CD4-positive, alpha-beta T cell (primary cell): ENCODE results near the gene GPX3. TPM values are rescaled to one million over a fixed set of nuclear protein-coding genes. Genes with fewer than 3 reads are reported as not detected.

ENCODE experiments used
- ATAC-seq: fragments of 200-7000 bp; cut with Tn5 transposase; one replicate; pipeline ENCODE4 v1.10.0; 2022; ENCODE audit warnings: mild to moderate bottlenecking; ENCODE audit not compliant: poor library complexity
- CTCF ChIA-PET: fragments of 350-600 bp; sonication (Branson Sonifier 250); formaldehyde crosslinking; loops from one replicate; lab custom pipeline; 2021; ENCODE audit warnings: antibody characterized with exemption, inconsistent platforms; lab: Charles Lee
- POLR2A ChIA-PET: fragments of 350-600 bp; sonication (Branson Sonifier 250); formaldehyde crosslinking; loops from one replicate; lab custom pipeline; 2021; ENCODE audit warnings: antibody characterized with exemption, inconsistent platforms; lab: Charles Lee
- DNase-seq, 14 experiments: peaks; one replicate each; pipeline ENCODE4 v3.0.0-alpha.2; 2013 to 2020; ENCODE audit warnings: mixed read lengths in 2 of 14
- H3K27ac ChIP-seq, 2 donors: one replicate each; pipeline versions ENCODE4 v1.5.1 to v1.7.0; 2013; ENCODE audit warnings: low read length in 2 of 2, low read depth in 1 of 2, mild to moderate bottlenecking in 1 of 2
- H3K27me3 ChIP-seq, 2 experiments: 1 replicate in 1 of 2; 2 replicates in 1 of 2; pipeline versions ENCODE4 v1.6.1 to v1.7.0; 2013; ENCODE audit warnings: low read length in 2 of 2, control low read depth in 1 of 2, mild to moderate bottlenecking in 1 of 2, moderate library complexity in 1 of 2; ENCODE audit not compliant: insufficient read depth in 2 of 2, control insufficient read depth in 1 of 2
- H3K36me3 ChIP-seq: one replicate; pipeline ENCODE4 v1.6.1; 2013; ENCODE audit warnings: low read length, control low read depth; ENCODE audit not compliant: insufficient read depth
- H3K4me1 ChIP-seq: one replicate; pipeline ENCODE4 v1.6.1; 2013; ENCODE audit warnings: low read length, control low read depth; ENCODE audit not compliant: insufficient read depth
- H3K4me3 ChIP-seq: one replicate; pipeline ENCODE4 v1.5.1; 2013; ENCODE audit warnings: mild to moderate bottlenecking, low read length, moderate library complexity
- H3K9me3 ChIP-seq, 2 experiments: 1 replicate in 1 of 2; 2 replicates in 1 of 2; pipeline versions ENCODE4 v1.6.1 to v1.7.0; 2013; ENCODE audit warnings: low read length in 2 of 2, mild to moderate bottlenecking in 2 of 2, control low read depth in 1 of 2, moderate library complexity in 1 of 2; ENCODE audit not compliant: control insufficient read depth in 1 of 2, insufficient read depth in 1 of 2
- H3K27ac Mint-ChIP-seq: one replicate; pipeline ENCODE4 v1.8.0; 2020; ENCODE audit warnings: mixed read lengths
- H3K27me3 Mint-ChIP-seq: one replicate; pipeline ENCODE4 v1.8.0; 2021; ENCODE audit warnings: mixed read lengths
- H3K36me3 Mint-ChIP-seq: one replicate; pipeline ENCODE4 v1.8.0; 2021; ENCODE audit warnings: low read depth, mixed read lengths
- H3K4me1 Mint-ChIP-seq: one replicate; pipeline ENCODE4 v1.8.0; 2021; ENCODE audit warnings: low read depth, mixed read lengths
- H3K4me3 Mint-ChIP-seq: one replicate; pipeline ENCODE4 v1.8.0; 2020; ENCODE audit warnings: mild to moderate bottlenecking, mixed read lengths
- H3K9me3 Mint-ChIP-seq: one replicate; pipeline ENCODE4 v1.8.0; 2020; ENCODE audit warnings: mixed read lengths
- intact Hi-C, 2 experiments: fragments of 100-400 bp; cut with DNase I in 1 of 2; cut with micrococcal nuclease in 1 of 2; formaldehyde crosslinking; loops; one replicate each; pipeline versions ENCODE4 v1.15.1 to v1.9.0; 2023 to 2025; cut with DNase I, micrococcal nuclease
- total RNA-seq, 174 experiments: library from RNA in 2 of 174; stranded (reverse) in 2 of 174; gene quantifications; one replicate each; pipeline ENCODE4 v1.2.3 and lab custom pipeline; 2021 to 2026
- TF ChIP-seq, protein P1 (sequence below): fragments of 200-600 bp; IDR thresholded peaks from one replicate; pipeline ENCODE4 v1.8.0; 2022; ENCODE audit warnings: antibody characterized with exemption, mild to moderate bottlenecking

GPX3 gene
- total RNA-seq, 2 experiments from 2014 or later, result 0.58 TPM; not detected in 1

DNA sequence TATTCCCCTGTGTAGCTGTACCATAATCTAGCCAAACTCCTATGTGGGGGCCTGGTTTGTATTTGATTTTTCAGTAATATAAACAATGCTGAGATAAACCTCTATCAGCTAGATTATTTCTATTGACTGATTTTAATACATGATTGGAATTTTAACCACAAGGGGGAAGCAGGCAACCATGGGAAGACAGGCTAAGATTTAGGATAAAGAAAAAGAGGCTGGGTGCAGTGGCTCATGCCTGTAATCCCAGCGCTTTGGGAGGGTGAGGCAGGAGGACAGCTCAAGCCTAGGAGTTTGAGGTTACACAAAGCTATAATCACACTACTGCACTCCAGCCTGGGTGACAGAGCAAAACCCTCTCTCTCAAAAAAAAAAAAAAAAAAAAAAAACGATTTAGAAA lies 18.1 kb upstream of the GPX3 start:
- POLR2A ChIA-PET, result no interaction called here
- no peaks in the 10 kb centered on the region for H3K9me3 ChIP-seq
- Mint-ChIP-seq H3K27ac (no peak overlapping the region), H3K36me3 (no peaks in the 10 kb centered on the region), H3K4me3 (no peak overlapping the region), H3K9me3 (no peaks in the 10 kb centered on the region), H3K27me3 (no peaks in the 10 kb centered on the region), H3K4me1 (no peaks in the 10 kb centered on the region)
- H3K4me3 ChIP-seq, result no peak overlapping the region
- H3K27ac ChIP-seq, result no peak overlapping the region
- DNase-seq (no peak), ATAC-seq (no peak)
- CTCF ChIA-PET, result interaction anchor here (1.3 kb wide), 1 partner anchor 113 kb away, joined by 6 read pairs; no protein-coding TSS in a partner anchor
- H3K36me3 ChIP-seq, result no peaks in the 10 kb centered on the region
- intact Hi-C loops, result no loop called here
- TF ChIP-seq, protein P1, sequence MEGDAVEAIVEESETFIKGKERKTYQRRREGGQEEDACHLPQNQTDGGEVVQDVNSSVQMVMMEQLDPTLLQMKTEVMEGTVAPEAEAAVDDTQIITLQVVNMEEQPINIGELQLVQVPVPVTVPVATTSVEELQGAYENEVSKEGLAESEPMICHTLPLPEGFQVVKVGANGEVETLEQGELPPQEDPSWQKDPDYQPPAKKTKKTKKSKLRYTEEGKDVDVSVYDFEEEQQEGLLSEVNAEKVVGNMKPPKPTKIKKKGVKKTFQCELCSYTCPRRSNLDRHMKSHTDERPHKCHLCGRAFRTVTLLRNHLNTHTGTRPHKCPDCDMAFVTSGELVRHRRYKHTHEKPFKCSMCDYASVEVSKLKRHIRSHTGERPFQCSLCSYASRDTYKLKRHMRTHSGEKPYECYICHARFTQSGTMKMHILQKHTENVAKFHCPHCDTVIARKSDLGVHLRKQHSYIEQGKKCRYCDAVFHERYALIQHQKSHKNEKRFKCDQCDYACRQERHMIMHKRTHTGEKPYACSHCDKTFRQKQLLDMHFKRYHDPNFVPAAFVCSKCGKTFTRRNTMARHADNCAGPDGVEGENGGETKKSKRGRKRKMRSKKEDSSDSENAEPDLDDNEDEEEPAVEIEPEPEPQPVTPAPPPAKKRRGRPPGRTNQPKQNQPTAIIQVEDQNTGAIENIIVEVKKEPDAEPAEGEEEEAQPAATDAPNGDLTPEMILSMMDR, result no peak
- no peaks in the 10 kb centered on the region for H3K4me1 ChIP-seq
- peaks cover 0 to 2% of the 10 kb centered on the region in 2 experiments for H3K27me3 ChIP-seq

DNA sequence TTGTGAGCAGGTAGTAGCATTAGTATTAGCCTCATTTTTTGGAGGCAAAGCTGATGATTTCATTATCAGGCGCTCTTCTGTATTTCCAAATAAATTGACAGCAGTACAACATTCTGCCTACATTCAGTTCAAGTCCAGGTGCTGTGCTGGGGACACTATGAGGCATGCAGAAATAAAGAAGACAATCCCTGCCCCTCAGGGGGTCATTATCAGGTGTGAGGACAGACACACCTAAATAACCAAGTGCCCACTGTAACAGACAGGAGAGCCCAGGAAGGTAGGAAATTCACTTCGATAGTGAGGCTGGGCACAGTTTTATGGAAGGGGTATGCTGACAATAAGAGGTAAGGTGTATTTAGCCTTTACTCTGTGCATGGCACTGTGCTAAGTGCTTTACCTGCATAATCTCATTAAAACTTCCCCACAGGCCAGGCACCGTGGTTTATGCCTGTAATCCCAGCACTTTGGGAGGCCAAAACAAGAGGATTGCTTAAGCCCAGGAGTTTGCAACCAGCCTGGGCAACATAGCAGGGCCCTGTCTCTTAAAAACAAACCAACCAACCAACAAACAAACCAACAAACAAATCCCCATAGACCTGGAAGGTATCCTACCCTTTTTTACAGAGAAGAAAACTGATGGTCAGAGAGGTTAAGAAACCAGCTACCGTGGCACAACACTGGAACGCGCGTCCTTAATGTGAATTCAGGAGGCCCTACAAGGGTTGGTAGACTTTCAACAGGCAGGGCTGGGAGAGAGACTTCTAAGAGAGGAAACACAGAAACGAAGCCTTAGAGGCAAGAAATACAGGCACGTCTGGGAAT lies 17.5 kb upstream of the GPX3 start:
- ATAC-seq, result no peak
- DNase-seq, result no peak
- Histone ChIP-seq H3K9me3 (no peaks in the 10 kb centered on the region), H3K27me3 (peaks cover 0 to 2% of the 10 kb centered on the region in 2 experiments), H3K27ac (no peak overlapping the region), H3K4me1 (no peaks in the 10 kb centered on the region), H3K36me3 (no peaks in the 10 kb centered on the region), H3K4me3 (no peak overlapping the region)
- TF ChIP-seq, protein P1, result no peak
- ChIA-PET POLR2A (no interaction called here), CTCF (interaction anchor here (1.3 kb wide), 1 partner anchor 112 kb away, joined by 6 read pairs; no protein-coding TSS in a partner anchor)
- no peak overlapping the region for H3K4me3 Mint-ChIP-seq
- no peak overlapping the region for H3K27ac Mint-ChIP-seq
- no peaks in the 10 kb centered on the region for H3K27me3 Mint-ChIP-seq
- H3K9me3 Mint-ChIP-seq, result no peaks in the 10 kb centered on the region
- intact Hi-C loops, result no loop called here
- no peaks in the 10 kb centered on the region for H3K36me3 Mint-ChIP-seq
- H3K4me1 Mint-ChIP-seq, result no peaks in the 10 kb centered on the region

DNA sequence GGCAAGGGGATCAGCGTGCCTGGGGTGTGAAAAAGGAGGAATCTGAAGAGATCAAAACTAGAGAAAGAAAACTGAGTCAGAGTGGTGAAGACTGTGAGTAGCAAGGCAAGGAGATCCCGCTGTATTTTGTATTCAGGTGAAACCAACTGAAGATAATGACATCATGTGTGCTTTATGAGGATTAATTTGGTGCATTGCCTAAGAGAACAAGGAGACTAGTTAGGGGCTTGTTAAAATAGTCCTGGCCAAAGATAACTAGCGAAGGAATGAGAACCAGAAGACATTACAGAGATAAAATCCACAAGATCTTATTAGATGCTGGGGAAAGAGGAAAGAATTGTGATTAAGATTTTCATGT lies 16.9 kb upstream of the GPX3 start:
- H3K4me3 ChIP-seq, result no peak overlapping the region
- ATAC-seq, result no peak
- Mint-ChIP-seq H3K27me3 (peaks cover 3% of the 10 kb centered on the region), H3K36me3 (no peaks in the 10 kb centered on the region), H3K4me3 (no peak overlapping the region), H3K4me1 (no peaks in the 10 kb centered on the region), H3K27ac (no peak overlapping the region), H3K9me3 (no peaks in the 10 kb centered on the region)
- no peaks in the 10 kb centered on the region for H3K4me1 ChIP-seq
- no peak for DNase-seq
- ChIA-PET POLR2A (no interaction called here), CTCF (no interaction called here)
- H3K36me3 ChIP-seq, result no peaks in the 10 kb centered on the region
- no peak overlapping the region for H3K27ac ChIP-seq
- H3K9me3 ChIP-seq, result no peaks in the 10 kb centered on the region
- intact Hi-C loops, result no loop called here
- TF ChIP-seq, protein P1, result no peak
- peaks cover 0 to 2% of the 10 kb centered on the region in 2 experiments for H3K27me3 ChIP-seq
